Measurements from ENCODE around the gene COLGALT1. TPM values are rescaled to one million over a fixed set of nuclear protein-coding genes. Genes with fewer than 3 reads are reported as not detected.

Gene COLGALT1
- total RNA-seq, 3 donors from 2014 or later, result 121 to 148 (median 139) TPM

- DNase-seq (no peak), ATAC-seq (no peak)
- H3K27me3 Mint-ChIP-seq (ENCODE audit: low read depth), result no peaks in the 10 kb centered on the region
- peaks cover 24% of the 10 kb centered on the region for H3K4me1 Mint-ChIP-seq (ENCODE audit: low read depth)
- no peaks in the 10 kb centered on the region for H3K36me3 Mint-ChIP-seq (ENCODE audit: insufficient read depth)
- no peaks in the 10 kb centered on the region for H3K9me3 Mint-ChIP-seq
- H3K4me3 Mint-ChIP-seq, result no peak overlapping the region
Measured at GRCh38 chr19:17525141-17525540, 30.3 kb upstream of the COLGALT1 start.

- peak overlapping the region; percentile 45 for H3K4me3 Mint-ChIP-seq
- H3K27me3 Mint-ChIP-seq (ENCODE audit: low read depth), result no peaks in the 10 kb centered on the region
- DNase-seq (no peak), ATAC-seq (peak in 1 of 2 donors; percentile 46)
- H3K4me1 Mint-ChIP-seq (ENCODE audit: low read depth), result peaks cover 26% of the 10 kb centered on the region
- no peaks in the 10 kb centered on the region for H3K9me3 Mint-ChIP-seq
- no peaks in the 10 kb centered on the region for H3K36me3 Mint-ChIP-seq (ENCODE audit: insufficient read depth)
Measured at GRCh38 chr19:17526922-17527321, 28.5 kb upstream of the COLGALT1 start.

DNA sequence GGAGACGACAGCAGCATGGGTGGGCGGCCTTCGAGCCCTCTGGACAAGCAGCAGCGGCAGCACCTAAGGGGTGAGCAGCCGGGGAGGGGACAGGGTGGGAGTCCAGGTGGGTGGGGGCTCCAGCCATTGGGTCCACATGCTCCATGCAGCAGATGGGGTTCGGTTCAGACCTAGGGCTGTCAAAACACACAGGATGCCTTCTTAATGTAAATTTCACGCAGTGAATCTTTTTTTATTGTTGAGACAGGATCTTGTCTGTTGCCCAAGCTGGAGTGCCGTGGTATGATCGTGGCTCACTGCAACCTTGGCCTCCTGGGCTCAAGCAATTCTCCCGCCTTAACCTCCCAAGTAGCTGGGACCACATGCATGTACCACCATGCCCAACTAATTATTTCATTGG lies 28.1 kb upstream of the COLGALT1 start:
- H3K36me3 Mint-ChIP-seq (ENCODE audit: insufficient read depth), result no peaks in the 10 kb centered on the region
- no peak overlapping the region for H3K4me3 Mint-ChIP-seq
- peaks cover 26% of the 10 kb centered on the region for H3K4me1 Mint-ChIP-seq (ENCODE audit: low read depth)
- DNase-seq (no peak), ATAC-seq (no peak)
- H3K27me3 Mint-ChIP-seq (ENCODE audit: low read depth), result no peaks in the 10 kb centered on the region
- H3K9me3 Mint-ChIP-seq, result no peaks in the 10 kb centered on the region

DNA sequence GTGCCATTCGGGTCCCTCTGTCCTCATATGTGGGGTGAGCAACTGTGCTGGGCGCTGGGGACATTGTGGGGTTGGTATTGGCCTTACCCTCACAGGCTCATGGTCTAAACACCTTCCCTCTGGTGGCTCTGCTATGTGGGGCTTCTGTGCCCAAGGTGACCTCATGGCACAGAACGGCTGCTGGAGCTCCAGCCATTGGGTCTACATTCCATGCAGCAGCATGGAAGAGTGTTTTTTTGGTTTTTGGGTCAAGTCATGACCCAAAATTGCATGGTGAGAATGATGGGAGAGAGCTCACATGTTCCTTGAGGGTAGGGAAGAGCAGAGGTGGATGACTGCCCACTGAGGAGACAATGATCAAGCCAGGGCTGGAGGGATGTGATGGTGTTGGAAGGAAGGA lies 26.8 kb upstream of the COLGALT1 start:
- H3K4me3 Mint-ChIP-seq, result no peak overlapping the region
- DNase-seq, result no peak
- H3K9me3 Mint-ChIP-seq, result no peaks in the 10 kb centered on the region
- peaks cover 14% of the 10 kb centered on the region for H3K4me1 Mint-ChIP-seq (ENCODE audit: low read depth)
- no peak for ATAC-seq
- no peaks in the 10 kb centered on the region for H3K36me3 Mint-ChIP-seq (ENCODE audit: insufficient read depth)
- H3K27me3 Mint-ChIP-seq (ENCODE audit: low read depth), result no peaks in the 10 kb centered on the region

GRCh38 chr19:17529239-17530158 lies 25.9 kb upstream of the COLGALT1 start:
- no peak for DNase-seq
- no peaks in the 10 kb centered on the region for H3K27me3 Mint-ChIP-seq (ENCODE audit: low read depth)
- H3K9me3 Mint-ChIP-seq, result no peaks in the 10 kb centered on the region
- ATAC-seq, result no peak
- H3K36me3 Mint-ChIP-seq (ENCODE audit: insufficient read depth), result no peaks in the 10 kb centered on the region
- peaks cover 7% of the 10 kb centered on the region for H3K4me1 Mint-ChIP-seq (ENCODE audit: low read depth)
- peak overlapping the region; percentile 9 for H3K4me3 Mint-ChIP-seq

DNA sequence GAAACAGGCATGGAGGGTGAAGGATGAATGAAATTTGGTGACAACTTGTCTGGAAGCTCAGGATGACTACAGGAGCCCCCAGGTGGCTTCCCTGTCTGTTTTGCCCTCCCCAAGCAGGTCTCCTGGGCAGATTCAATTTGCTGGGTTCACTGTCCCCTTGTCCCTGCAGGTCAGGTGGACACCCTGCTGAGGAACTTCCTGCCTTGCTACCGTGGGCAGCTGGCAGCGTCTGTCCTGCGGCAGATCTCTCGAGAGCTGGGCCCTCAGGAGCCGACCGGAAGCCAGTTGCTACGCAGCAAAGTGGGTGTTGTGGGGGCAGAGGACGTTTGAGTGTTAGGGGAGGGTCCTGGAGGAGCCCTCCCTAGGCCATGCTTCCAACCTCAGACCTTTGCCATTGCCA lies 24.9 kb upstream of the COLGALT1 start:
- no peaks in the 10 kb centered on the region for H3K9me3 Mint-ChIP-seq
- H3K36me3 Mint-ChIP-seq (ENCODE audit: insufficient read depth), result no peaks in the 10 kb centered on the region
- no peaks in the 10 kb centered on the region for H3K27me3 Mint-ChIP-seq (ENCODE audit: low read depth)
- DNase-seq (no peak), ATAC-seq (no peak)
- peaks cover 2% of the 10 kb centered on the region for H3K4me1 Mint-ChIP-seq (ENCODE audit: low read depth)
- no peak overlapping the region for H3K4me3 Mint-ChIP-seq

DNA sequence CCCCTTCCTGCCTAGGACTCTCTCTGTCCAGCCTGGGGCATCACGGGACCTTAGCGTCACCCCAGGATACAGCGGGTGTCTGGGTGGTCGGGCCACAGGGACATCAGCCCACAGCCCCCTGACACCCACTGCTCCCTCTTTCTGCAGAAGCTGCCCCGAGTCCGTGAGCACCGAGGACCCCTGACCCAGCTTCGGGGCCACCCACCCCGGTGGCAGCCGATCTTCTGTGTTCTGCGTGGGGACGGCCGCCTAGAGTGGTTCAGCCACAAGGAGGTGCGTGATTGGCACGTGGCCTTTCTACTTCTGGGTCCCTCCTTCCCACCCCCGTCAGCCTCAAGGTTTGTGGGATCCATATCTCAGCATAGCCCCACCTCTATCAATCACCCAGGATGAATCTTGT lies 23.3 kb upstream of the COLGALT1 start:
- Mint-ChIP-seq H3K9me3 (no peaks in the 10 kb centered on the region), H3K4me1 (ENCODE audit: low read depth) (peaks cover 2% of the 10 kb centered on the region), H3K4me3 (no peak overlapping the region), H3K36me3 (ENCODE audit: insufficient read depth) (no peaks in the 10 kb centered on the region), H3K27me3 (ENCODE audit: low read depth) (no peaks in the 10 kb centered on the region)
- ATAC-seq (no peak), DNase-seq (no peak)

GRCh38 chr19:17532557-17532956 lies 22.9 kb upstream of the COLGALT1 start:
- DNase-seq (no peak), ATAC-seq (no peak)
- Mint-ChIP-seq H3K4me3 (no peak overlapping the region), H3K4me1 (ENCODE audit: low read depth) (peaks cover 2% of the 10 kb centered on the region), H3K9me3 (no peaks in the 10 kb centered on the region), H3K36me3 (ENCODE audit: insufficient read depth) (no peaks in the 10 kb centered on the region), H3K27me3 (ENCODE audit: low read depth) (no peaks in the 10 kb centered on the region)

DNA sequence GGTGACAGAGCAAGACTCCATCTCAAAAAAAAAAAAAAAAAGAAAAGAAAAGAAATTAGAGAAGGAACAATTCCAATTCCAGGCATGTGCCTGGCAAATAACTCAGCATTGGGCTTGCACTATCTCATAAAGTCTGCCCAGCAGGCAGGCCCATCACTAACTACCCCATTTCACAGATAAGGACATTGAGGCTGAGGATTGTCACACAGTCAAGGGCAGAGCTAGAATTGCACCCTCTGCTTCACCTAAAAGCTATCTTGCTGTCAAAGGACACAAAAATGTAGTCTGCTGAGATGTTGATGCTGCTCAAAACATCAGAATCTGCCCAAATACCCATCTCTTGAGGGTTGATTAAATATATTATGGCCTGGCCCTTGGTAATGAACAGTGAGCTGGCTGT lies 20.7 kb upstream of the COLGALT1 start:
- Mint-ChIP-seq H3K9me3 (no peaks in the 10 kb centered on the region), H3K36me3 (ENCODE audit: insufficient read depth) (no peaks in the 10 kb centered on the region), H3K27me3 (ENCODE audit: low read depth) (no peaks in the 10 kb centered on the region), H3K4me3 (no peak overlapping the region), H3K4me1 (ENCODE audit: low read depth) (peaks cover 13% of the 10 kb centered on the region)
- ATAC-seq (no peak), DNase-seq (no peak)

- no peak for DNase-seq
- no peaks in the 10 kb centered on the region for H3K36me3 Mint-ChIP-seq (ENCODE audit: insufficient read depth)
- peaks cover 12% of the 10 kb centered on the region for H3K4me1 Mint-ChIP-seq (ENCODE audit: low read depth)
- no peak for ATAC-seq
- H3K27me3 Mint-ChIP-seq (ENCODE audit: low read depth), result no peaks in the 10 kb centered on the region
- H3K4me3 Mint-ChIP-seq, result no peak overlapping the region
- no peaks in the 10 kb centered on the region for H3K9me3 Mint-ChIP-seq
Measured at GRCh38 chr19:17536955-17537354, 18.5 kb upstream of the COLGALT1 start.

- no peaks in the 10 kb centered on the region for H3K9me3 Mint-ChIP-seq
- peaks cover 12% of the 10 kb centered on the region for H3K4me1 Mint-ChIP-seq (ENCODE audit: low read depth)
- no peaks in the 10 kb centered on the region for H3K27me3 Mint-ChIP-seq (ENCODE audit: low read depth)
- ATAC-seq, result peak in 1 of 2 donors; percentile 1
- no peak for DNase-seq
- no peaks in the 10 kb centered on the region for H3K36me3 Mint-ChIP-seq (ENCODE audit: insufficient read depth)
- H3K4me3 Mint-ChIP-seq, result peak overlapping the region; percentile 59
Measured at GRCh38 chr19:17538684-17539237, 16.7 kb upstream of the COLGALT1 start.

DNA sequence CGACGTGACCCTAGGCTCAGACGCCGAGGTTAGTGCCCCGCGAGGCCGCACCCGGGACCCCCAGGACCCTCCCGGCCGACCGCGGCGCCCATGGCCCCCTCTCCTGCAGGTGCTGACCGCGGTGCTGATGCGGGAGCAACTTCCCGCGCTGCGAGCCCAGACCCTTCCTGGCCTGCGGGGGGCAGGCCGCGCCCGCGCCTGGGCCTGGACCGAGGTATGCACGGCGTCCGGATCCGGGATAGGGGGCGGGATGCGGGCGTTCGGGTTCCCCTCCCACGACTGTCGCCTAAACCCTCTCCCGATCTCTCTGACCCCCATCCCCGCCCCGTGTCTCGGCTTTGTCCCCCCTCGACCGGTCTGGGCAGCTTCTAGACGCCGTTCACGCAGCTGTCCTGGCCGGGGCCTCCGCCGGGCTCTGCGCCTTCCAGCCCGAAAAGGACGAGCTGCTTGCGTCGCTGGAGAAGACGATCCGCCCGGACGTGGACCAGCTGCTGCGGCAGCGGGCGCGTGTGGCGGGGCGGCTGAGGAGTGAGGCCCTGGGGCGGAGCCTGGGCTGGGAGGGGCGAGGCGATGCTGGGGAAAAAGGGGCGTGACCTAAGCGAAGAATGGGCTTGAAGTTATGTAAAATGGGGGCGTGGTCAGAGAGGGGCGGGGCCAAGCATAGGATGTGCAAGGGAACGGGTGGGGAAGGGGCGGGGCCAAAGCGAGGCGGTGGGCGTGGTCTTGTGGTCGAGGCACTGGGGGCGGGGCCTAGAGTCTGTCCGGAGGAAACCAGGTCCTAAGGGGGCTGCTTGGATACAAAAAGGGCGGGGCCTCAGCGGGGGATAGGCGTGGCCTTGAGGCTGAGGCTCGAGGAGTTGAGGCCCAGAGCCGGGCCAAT lies 16.0 kb upstream of the COLGALT1 start:
- H3K4me1 Mint-ChIP-seq (ENCODE audit: low read depth), result peaks cover 12% of the 10 kb centered on the region
- no peaks in the 10 kb centered on the region for H3K36me3 Mint-ChIP-seq (ENCODE audit: insufficient read depth)
- DNase-seq (peak; percentile 92), ATAC-seq (peak; percentile 96 to 98)
- H3K9me3 Mint-ChIP-seq, result no peaks in the 10 kb centered on the region
- H3K4me3 Mint-ChIP-seq, result peak overlapping the region; percentile 82
- H3K27me3 Mint-ChIP-seq (ENCODE audit: low read depth), result no peaks in the 10 kb centered on the region

- peaks cover 12% of the 10 kb centered on the region for H3K4me1 Mint-ChIP-seq (ENCODE audit: low read depth)
- no peaks in the 10 kb centered on the region for H3K27me3 Mint-ChIP-seq (ENCODE audit: low read depth)
- H3K36me3 Mint-ChIP-seq (ENCODE audit: insufficient read depth), result no peaks in the 10 kb centered on the region
- no peaks in the 10 kb centered on the region for H3K9me3 Mint-ChIP-seq
- no peak for DNase-seq
- H3K4me3 Mint-ChIP-seq, result no peak overlapping the region
- no peak for ATAC-seq
Measured at GRCh38 chr19:17540174-17540573, 15.3 kb upstream of the COLGALT1 start.

DNA sequence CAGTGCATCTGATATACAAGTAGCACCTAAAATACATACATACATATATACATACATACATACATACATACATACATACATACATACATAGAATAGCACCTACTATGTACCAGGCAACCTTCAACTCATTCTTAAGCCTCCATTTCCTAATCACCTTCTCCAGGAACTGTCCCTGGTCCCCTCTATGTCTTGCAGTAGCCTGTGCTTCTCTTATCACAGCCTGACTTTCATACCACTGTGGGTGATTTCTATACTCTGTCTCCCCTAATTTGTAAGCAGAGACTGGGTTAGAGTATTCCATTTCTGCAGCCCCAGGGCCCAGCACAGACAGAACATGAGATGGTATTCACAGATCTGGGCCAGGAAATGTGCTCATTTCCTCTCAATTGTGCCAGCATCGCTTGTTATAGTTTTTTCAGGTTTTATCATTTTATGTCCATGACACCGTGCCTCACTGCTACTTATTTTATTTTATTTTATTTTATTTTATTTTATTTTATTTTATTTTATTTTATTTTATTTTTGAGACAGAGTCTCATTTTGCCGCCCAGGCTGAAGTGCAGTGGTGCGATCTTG lies 14.2 kb upstream of the COLGALT1 start:
- no peak for DNase-seq
- Mint-ChIP-seq H3K36me3 (ENCODE audit: insufficient read depth) (no peaks in the 10 kb centered on the region), H3K4me1 (ENCODE audit: low read depth) (peaks cover 12% of the 10 kb centered on the region), H3K9me3 (no peaks in the 10 kb centered on the region), H3K27me3 (ENCODE audit: low read depth) (no peaks in the 10 kb centered on the region), H3K4me3 (no peak overlapping the region)
- no peak for ATAC-seq

Data from activated T-cell treated with anti-CD3 and anti-CD28 coated beads, Interleukin-2, amount 50 U/mL, for 4 hours (primary cell).